DMS53 (cell line): Measurements from ENCODE around the gene ANKRD28.
A peak's percentile ranks its signal among the peaks of the same experiment; 100 is the strongest.

Source experiments
- DNase-seq: peaks from one replicate; lab custom pipeline; 2025; lab: John Stamatoyannopoulos, UW

The ANKRD28 gene

DNA sequence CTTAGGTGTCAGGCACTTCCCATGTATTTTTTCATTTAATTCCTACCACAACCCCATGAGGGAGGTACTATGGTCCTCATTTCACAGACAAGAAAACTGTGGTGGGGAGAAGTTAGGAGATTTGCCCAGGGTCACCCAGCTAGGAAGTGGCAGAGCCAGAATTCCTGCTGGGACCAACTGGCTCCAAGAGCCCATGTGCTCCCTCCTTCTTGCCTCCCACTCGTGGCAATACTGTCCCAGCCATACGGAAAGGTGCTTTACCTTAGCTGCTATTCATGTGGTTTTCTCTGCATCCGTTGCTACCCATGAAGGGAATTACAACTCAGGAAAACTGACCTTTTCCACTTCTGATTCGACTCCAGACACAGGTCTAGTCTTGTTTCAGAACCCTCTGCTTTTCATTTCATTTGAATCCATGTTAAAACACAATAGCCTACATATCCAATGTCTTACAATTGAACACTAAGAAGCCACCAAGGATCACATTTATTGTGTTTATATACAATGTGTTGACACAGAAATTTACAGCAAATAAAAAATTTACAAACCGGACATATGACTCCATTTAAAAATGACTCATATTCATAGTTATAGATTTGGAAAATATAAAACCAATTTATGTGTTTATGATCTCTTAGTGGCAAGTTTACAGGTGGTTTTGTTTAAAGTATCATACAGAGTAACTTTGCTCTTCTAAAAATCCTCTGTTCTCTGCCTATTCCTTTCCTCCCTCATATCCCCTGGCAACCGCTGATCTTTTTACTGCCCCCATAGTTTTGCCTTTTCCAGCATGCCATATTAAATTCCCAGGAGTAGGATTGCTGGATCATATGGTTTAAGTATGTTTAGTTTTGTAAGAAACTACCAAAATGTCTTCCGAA is 137.5 kb downstream of the ANKRD28 start:
- DNase-seq = no peak

DNA sequence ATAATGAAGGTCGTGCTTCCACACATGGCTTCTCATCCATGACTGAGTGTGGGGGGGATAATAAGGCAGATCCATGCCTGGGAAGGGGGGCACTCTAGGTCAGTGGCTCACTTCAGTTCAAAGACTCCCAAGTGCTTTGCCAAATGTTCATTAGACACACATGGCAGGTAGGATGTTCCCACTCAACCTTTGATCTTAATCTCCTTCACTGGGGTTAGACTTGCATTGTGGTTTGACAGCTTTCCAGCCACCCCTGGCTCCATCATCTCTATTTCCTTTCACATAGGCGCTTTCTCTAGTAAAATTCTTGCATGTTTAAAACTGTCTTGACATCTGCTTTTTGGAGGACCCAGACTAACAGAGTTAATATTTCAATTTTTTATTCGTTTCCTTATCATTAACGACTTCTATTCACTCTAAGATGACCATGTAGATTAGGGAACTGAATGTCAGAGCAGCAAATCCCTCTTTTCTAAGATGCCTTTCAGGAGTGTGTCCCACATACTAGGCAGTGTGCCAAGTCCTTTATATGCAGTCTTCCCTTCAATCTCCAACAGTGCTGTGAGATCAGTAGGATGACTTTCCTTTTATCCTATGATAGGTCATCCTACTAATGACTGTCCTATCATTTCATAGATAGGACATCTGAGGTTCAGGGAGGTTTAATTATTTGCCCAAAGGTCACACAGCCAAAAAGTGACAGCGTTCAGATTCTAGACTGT is 138.4 kb downstream of the ANKRD28 start:
- DNase-seq = peak; percentile 24

DNA sequence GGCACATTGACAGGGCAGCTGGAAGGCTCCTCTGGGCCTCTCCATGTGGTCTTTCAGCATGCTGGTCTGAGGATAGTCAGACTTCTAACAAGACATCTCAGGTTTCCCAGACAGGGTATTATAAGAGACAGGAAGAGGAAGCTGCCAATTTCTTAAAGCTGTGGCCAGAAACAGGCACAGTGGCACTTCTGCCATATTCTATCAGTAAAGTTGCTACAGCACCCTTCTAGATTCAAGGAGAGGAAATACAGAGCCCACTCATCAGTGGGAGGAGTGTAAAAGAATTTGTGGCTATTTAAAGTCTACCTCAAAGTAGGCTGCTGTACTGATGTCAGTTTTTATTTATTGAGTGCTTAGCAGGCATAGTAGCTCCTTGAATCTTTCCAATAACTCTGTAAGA is 140.8 kb downstream of the ANKRD28 start:
- DNase-seq = no peak

DNA sequence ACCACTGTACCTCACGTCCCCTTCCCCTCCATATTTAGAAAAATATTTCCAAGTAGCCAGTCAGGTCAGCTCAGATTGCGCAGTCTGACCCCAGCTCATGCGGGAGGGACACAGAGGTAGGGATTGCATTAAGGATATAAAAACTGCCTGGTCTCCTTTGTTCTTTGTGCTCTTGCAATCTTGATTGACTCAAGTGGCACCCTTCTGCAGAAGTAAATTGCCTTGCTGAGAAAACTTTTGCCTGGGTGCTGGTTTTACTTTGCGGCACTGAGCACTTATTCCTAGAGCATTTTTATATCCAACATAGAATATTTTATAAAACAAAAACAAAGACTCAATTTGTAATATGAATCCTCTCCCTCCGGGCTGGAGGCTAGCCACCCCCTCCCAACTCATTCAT is 141.4 kb downstream of the ANKRD28 start:
- no peak for DNase-seq

DNA sequence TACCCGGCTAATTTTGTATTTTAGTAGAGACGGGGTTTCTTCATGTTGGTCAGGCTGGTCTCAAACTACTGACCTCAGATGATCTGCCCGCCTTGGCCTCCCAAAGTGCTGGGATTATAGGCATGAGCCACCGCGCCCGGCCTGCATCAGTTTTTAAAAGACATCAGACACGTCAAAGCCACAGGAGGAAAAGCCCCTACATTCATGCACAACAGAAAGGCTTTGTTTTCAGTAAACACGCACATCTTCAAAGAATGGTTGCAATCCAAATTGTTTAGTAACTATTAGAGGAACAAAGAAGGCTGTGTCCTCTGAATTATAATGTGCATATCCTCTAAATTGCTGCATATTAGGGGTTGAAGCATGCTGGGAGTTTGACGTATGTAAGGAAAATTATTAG is 142.9 kb downstream of the ANKRD28 start:
- no peak for DNase-seq

DNA sequence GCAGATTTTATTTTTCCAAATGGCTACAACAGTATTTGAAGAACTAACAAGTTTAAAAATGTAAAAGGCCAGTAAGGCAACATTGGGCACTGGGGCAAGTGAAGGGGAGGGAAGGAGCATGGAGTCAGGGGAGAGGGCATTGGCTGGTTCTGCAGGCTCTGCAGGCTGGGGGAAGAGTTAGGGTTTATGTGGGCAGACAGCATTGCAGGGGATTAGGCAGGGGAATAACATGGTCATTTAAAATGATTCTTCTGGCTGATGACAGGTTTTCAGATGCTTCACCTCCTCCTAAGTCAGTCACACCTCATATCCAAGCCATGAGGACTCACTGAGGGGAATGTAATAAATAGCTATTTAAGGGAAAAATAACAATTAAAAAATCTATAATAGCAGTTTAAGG is 143.7 kb downstream of the ANKRD28 start:
- no peak for DNase-seq

DNA sequence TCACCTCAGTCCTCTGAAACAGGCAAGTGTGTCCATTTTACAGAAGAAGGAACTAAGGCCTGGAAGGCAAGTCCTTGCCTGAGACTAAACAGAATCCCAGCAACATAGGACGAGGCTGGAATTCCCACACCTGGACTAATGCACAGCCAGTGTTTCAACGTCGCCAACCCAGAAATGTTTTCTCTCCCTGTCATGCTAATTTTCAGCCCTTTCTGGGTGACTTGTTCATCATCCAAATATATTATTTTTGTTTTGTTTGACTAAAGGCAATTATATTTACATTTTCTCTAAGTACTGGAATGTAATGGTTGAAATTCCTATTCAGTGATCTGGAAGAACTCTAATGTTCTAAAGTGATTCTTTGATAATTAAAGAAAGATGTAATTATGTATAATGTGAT is 144.5 kb downstream of the ANKRD28 start:
- no peak for DNase-seq

DNA sequence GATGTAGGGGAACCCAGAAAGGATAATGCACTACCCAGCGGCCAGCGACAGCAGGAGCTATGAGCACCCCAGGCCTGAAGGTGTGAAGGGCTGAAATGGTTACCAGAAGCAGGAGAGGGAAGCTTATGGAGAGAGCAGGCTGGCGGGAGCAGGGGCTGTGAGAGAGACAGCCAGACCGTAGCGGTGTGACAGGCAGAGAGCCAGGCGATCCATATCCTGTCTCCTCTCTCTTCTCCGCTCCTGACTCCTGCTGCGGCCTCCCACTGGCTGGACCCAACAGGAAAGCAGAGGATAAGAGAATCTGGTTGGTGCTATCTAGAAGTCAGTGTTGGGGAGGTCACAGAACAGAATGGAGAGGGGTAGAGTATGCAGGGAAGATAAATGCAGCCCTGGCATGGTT is 146.4 kb downstream of the ANKRD28 start:
- no peak for DNase-seq

DNA sequence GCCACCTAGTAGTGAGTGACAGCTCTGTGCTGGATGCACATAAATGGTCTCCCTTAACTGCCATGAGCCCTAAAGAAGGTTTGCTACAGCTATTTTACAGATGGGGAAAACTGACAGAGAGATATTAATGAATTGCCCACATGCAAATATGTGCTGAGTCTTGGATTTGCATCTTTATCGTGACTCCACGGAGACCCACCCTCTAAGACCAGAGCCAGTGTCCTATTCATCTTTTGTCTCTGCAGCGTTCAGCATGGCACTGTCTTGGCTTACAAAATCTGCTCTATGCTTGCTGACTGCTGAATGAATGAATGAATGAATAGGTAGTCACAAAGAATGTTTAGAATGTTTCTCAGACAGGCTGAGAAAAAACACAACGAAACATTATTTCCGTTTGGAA is 147.9 kb downstream of the ANKRD28 start:
- no peak for DNase-seq

DNA sequence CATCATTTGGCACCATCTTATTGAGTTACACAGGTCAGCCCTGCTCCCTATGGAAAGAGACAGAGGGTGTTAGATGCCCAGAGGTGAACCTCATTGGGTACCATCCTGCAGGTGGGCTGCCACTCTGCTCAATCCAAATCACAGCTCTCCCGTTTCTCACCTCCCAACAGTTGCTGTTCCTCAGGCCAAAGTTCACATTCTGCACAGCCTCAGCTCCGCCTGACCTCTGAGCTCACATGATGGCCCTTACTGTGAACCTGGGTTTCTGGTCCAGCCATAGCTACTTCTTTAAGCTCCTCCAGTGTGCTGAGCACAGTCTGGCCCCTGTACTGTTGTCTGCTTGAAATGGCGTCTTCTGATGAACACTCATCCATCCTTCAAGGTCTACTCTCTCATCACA is 148.4 kb downstream of the ANKRD28 start:
- DNase-seq = no peak

DNA sequence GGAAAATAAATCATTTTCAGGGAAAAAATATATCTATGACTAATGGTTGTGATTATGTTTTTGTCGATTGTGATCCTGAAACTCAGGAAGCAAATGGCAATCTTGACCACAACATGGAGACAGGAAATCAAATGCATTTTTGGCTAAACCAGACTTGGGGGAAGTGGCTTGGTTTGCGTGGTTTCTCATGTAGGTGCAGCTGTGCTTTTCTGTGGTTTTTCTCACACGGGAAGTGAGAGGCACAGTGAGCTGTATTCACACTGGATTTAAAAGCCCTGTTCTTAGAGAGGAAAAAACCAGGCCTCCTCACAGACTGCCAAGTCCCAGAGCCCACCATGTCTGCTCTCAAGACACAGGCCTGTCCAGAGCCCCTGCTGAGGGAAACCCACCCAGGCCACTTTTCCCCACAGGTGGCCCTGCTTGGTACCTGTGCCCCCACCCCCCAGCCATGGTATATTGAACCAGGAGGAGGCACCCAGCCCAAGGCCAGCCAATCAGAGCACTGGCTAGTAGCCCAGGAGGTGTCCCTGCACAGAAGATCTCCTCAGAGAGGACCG is 150.1 kb downstream of the ANKRD28 start:
- no peak for DNase-seq

DNA sequence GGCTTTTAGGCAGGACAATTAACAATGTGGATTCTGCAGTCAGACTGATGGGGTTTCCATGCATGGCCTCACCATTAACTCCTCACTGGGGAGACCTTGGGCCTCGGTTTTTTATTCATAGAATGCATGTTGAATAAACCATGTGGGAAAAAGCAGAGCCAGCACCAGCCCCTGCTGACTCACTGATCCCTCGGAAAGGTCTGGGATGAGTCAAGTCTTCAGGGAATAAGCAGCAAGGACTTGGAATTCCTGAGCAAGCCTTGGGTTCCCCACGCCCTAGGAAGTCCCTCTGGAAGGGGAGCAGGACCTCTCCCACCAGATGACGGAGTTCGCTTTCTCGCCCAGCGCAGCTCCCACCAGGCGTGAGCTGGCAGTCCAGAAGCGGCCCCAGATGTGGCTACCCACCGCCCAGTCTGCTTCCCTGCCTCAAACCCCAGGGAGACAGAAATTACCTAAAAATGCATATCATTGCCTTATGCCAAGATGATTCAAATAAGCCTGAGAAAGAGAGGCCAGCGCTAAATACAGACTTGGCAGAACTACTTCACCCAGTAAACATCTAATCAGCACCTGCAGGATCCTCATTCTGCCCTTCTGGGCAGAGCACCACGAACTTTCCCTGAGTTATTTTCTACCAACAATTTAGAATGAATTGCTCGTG is 150.8 kb downstream of the ANKRD28 start:
- no peak for DNase-seq

DNA sequence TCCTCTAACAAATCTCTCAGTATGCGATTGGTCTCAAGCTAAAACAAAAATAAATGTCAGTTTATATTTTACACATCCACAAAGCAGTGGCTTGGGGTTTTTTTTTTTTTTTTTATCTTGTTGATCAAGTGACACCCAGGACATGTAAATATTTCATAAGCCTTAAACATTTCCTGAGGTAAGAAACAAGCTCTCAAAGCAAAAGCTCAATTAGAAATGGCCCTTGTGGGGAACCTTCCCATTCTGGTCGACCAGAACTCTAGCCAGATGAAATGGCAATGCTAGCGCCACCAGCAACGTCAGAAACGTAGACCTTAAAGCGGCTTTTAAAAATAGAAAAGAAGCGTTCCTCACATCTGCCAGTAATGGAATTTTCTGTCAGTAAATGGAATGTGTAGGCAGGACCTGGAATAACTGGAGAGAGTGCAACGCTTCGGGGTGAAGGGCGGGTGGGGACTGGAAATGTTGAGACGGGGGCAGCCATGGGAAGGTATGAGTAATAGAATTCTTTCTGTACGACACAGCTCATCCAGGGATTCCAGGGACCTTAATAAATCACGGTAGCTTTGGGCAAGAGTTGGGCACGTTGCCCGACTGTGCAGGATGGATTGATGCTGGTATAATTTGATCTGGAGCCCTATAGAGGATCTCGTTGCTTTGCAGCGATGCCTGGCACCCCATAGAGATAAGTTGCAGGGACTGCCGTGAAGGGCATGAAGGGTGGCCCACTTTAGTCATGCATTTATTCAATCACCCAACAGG is 151.9 kb downstream of the ANKRD28 start:
- DNase-seq = no peak

DNA sequence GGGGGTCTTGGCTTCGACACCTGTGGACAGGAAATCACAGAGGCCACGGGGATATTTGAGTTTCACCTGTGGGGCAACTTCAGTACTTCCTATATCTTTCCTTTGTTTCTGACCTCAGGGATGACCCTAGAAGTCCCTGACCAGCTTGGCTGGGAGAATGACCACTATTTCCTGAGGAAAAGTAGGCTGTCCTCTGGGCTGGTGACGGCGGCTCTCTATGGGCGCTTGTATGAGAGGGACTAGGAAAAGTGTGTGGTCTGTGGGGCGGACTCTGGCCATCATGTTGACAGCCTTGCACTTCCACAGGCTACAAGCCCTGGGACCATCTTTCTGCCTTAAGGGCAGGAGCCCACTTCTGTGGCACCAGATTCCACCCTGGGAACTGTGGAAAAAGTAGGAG is 152.5 kb downstream of the ANKRD28 start:
- DNase-seq = no peak

DNA sequence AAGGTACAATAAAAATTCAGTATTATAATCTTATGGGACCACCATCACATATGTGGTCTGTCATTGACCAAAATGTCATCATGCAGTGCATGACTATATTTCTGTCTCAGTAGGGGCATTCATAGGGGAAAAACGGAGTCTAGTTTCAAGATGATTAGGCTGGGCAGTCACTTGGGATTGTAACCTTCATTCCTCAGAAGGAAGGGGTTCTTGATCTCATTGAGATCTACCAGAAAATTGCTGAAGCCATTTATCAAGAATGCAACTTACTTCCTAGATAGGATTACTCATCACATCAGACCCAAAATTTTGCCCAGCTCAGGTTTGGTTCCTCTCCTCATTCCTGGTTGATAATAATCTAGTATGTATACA is 158.9 kb downstream of the ANKRD28 start:
- no peak for DNase-seq

DNA sequence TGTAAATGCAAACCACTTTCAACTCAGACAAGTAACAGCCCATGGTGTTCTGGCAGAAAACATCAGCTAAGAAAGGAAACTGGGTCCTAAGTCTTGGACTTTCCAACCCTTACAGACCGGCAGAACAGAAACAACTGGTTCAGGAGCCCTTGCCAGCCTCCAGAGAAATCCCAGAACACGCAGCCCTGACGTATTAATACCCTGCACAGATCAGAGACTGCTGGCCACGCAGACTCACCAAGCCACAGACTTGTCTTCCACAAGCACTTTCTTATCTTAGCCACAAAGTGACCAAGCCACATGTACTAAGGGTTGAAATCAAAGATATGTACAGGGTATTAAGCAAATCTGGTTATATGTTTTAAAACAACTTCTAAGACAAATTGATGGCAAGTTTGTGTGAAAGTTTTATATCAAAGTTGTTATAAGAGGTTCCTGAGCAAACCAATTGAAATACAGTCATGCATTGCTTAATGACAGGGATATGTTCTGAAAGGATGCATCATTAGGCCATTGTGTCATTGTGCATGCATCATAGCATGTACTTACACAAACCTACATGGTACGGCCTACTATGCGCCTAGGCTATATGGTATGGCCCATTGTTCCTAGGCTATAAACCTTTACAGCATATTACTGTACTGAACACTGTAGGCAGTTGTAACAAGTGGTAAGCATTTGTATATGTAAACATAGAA is 159.4 kb downstream of the ANKRD28 start:
- no peak for DNase-seq

DNA sequence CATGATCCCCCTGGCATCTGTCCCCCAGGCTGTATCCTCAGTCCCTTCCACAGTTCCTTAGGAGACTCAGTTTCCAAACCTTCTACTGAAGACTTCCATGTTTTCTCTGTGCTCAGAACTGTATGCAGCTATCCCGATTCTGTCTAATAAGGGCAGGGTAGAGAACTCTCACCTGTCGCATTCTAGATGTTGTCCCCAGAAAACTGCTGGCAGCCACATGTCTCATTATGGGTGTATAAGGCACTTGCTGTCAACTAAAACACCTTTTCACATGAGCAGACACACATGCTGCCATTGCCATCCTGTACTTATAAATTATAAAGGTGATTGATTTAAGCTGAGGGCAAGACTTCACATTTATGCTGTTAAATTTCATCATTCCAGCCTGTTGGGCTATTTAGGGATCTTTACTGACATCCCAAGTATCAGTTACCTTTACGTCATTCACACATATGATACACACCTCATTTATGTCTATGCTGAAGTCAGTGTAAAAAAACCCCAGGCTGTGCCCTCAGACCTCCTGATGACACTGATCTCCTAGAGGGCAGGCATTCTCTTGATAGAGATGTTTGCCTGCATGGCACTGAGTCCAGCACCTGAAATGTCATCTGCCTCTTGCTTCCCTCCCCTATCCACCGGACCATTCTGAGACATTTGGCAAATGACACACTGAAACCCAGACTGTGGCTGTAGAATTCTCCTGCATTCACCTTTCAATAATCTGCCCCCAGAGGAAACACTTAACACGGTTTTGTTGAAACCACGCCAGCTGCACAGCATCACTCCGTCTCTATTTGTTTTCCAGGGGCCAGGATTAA is 160.4 kb downstream of the ANKRD28 start:
- DNase-seq = peak; percentile 20

DNA sequence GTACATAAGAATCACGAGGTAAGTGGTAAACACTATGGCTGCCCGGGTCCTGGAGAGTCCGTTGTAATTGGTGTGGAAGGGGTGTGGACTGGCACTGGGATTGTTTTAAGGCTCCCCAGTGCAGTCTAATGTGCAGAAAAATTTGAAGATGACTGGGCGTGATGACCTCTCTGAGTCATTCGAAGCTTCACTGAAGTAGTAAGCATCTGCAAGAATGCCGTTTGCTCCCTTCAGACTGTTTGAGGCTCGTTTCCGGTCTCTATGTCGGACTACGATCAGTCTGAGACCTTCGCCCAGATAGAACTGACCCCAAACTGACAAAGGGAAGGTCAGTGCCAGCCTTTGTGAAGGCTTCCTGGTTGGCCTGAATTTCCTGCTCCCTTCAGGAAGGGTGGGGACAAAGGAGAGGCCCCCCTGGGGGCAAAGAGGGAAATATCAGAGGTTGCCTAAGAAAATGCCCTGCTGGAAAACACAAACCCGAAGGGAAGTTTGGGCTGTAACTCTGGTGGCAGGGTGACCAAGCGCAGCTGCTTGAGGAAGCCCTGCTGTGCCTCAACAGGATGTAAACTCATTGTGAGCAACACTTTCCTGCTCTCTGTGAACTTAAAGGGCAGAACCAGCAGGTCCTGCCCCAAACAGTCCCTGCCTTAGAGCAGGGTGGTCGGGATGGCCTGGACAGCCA is 161.6 kb downstream of the ANKRD28 start:
- DNase-seq = no peak

DNA sequence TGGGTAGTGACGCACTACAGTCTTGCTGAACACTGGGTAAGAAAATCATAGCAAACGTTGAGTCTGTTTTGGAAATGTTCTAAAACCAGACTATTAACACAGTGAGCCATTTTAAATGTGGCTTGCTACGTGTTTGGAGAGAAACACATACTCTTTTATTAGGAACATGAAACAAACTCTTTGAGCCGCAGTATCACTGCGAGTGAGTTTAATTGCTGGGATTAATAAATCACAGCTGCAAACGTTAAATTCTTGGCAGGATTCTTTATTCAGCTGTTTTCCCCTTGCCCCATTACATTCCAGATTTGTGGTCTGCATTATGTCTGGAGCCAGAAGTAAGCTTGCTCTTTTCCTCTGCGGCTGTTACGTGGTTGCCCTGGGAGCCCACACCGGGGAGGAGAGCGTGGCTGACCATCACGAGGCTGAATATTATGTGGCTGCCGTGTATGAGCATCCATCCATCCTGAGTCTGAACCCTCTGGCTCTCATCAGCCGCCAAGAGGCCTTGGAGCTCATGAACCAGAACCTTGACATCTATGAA is 162.6 kb downstream of the ANKRD28 start:
- DNase-seq = no peak

DNA sequence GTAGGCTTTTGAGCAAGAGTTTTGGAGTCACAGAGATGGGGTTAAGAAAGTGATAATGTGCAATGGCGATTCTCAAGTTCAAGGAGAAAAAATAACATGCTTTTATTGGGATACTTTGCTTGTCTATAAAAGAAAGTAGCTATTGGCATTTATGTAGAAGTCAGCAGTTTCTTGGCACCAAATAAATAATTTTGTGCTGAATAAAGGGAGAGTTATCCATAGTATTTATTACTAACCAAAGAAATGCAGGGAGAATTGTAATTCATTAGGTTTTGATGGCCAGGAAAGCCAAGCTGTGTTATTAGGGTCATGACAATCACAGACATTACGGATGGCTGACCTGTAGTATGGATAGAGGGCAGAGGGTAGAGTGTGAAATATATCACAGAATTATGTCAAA is 163.1 kb downstream of the ANKRD28 start:
- no peak for DNase-seq
